Measurements from ENCODE around the gene TCIRG1. TPM values are rescaled to one million over a fixed set of nuclear protein-coding genes. Genes with fewer than 3 reads are reported as not detected.
"Not testable (repeated sequence)": the region's sequence is repeated elsewhere in the genome, so short reads cannot be mapped to it uniquely, and the experiment has no call there.

TCIRG1 gene, protein sequence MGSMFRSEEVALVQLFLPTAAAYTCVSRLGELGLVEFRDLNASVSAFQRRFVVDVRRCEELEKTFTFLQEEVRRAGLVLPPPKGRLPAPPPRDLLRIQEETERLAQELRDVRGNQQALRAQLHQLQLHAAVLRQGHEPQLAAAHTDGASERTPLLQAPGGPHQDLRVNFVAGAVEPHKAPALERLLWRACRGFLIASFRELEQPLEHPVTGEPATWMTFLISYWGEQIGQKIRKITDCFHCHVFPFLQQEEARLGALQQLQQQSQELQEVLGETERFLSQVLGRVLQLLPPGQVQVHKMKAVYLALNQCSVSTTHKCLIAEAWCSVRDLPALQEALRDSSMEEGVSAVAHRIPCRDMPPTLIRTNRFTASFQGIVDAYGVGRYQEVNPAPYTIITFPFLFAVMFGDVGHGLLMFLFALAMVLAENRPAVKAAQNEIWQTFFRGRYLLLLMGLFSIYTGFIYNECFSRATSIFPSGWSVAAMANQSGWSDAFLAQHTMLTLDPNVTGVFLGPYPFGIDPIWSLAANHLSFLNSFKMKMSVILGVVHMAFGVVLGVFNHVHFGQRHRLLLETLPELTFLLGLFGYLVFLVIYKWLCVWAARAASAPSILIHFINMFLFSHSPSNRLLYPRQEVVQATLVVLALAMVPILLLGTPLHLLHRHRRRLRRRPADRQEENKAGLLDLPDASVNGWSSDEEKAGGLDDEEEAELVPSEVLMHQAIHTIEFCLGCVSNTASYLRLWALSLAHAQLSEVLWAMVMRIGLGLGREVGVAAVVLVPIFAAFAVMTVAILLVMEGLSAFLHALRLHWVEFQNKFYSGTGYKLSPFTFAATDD
- 230 and 235 TPM in 2 replicates for total RNA-seq

DNA sequence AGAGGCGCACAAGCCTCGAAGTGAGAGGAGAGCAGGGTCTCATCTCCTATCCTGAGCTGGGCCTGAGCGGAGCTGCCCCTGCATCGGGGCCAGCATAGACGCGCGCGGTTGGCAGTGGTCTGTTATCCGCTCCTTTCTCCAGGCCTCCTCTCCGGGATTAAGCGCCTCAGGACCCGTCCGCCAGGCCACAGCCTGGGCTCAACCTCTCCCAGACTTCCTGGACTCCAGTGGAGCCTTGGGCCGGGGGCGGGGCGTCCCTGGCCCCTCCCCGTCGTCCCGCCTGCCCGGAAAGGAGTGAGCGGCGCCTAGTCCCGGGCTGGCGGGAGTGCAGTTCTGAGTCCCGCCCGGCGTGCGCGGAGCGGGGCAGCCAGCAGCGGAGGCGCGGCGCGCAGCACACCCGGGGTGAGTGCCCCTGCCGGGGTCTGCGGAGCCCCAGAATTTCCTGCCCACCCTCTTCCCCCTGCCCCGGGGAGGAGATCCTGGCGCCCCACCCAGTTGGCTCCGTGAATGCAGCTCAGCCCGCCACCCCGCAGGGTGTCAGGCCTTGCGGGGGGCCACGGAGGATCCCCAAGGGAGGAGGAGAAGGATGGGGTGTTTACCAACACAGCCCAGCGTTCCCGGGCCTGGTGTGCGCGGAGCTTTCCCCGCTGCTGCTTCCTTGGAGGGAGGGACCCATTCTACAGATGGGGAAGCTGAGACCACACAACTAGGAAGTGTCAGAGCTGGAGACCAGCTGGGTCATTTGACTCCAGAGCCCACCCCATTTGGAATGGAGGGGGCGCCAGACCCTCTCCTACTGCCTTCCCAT lies at the start of gene TCIRG1:
TSS of gene TCIRG1 (plus strand) at position 308 of the 808 bp plus-strand sequence. CDS start 2,247 bp downstream, outside the sequence.
- intact Hi-C loops (cut with micrococcal nuclease), result loop anchor here (10.0 kb wide), 1 partner anchor 176 kb away; the partner anchor contains the start of gene KMT5B

DNA sequence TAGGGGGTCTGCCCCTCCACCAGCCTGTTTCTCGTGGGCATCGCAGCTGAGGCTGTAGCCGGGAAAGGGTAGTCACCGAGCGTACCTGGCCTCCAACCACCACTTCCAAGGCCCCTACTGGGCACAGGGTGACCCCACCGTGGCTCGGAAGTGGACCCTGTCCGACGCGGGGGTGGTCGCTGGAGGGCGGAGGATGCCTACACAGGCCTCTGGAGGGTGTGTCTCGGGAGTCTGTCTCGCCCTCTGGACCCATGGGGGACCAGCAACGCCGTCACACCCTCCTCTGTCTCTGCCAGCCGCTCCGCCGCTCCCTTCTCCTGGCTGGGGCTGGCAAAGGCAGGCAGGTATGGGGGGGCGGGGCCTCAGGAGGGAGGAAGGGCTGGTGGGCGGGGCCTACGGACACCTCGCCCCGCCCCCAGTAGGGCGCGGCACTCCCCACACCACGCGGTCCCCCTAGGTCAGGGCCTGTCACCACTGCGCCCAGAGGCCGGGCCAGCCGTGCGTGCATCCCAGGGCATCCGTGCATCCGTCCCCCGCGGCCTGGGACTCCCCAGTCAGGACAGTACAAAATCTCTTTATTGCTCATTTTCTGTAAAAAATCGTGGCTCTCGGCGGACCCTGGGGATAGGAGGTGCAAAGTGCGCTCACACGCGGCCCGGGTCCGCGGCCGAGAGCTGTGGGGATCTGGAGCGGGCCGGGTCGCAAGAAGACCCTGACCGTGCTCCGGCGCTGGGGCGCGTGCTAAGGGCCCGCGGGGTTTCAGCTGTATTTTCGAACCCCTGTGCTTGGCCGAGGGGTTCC lies 48.1 kb upstream of the TCIRG1 start:
- intact Hi-C loops (cut with micrococcal nuclease), result not testable (repeated sequence)

DNA sequence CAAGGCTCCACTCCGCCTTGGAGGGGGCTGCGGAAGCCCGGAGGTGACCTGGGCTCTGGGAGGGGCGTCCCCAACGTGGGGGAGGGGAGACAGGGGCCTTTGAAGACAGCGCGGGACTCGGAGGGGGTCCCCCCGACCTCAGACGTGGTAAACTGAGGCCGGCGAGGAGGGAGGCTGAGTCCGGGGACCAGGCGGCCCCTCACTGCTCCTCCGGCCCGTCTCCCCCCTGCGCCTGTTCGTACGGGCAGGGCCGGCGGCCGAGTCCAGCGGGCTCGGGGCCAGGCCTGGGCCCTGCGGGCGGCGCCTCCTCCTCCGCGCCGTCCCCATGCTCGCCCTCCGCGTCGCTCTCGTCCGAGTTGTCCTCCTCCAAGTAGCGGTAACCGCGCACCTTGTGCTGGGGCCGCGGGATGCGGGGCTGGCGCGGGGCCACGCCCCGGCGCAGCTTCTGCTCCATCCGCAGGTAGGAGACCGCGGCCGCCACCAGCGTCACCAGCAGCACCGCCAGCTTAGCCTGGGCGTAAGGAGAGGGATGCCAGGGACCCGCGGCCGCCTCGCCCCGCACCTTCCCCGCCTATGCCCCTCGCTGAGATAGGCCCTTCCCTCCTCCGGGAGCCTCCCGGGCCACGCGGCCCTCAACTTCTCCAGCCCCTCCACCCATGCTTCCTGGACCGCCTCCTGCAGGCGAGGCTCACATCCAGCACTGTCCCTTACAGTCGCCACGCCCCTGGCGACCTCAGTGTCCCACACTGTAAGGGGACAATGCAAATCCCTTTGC lies 47.3 kb upstream of the TCIRG1 start:
- intact Hi-C loops (cut with micrococcal nuclease), result not testable (repeated sequence)

DNA sequence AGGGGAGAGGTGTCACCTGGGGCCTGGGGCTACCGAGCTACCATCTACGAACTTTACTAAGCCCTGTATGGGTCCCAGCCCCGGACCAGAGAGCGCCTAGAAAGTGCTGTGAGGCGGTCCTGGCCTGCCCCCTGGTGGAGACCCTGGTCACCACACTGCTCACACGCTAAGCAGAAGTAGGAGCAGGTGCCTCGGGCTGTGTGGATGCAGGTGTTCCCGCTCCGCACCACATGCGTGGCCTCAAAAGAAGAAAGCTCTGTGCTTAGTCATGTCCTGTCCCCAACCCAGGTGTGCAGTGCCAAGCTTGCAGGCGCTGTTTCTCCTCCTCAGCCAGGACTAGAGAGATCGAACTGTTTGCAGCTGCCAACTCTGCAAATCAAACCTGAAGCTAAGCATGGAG lies 45.0 kb upstream of the TCIRG1 start:
- intact Hi-C loops (cut with micrococcal nuclease), result not testable (repeated sequence)

DNA sequence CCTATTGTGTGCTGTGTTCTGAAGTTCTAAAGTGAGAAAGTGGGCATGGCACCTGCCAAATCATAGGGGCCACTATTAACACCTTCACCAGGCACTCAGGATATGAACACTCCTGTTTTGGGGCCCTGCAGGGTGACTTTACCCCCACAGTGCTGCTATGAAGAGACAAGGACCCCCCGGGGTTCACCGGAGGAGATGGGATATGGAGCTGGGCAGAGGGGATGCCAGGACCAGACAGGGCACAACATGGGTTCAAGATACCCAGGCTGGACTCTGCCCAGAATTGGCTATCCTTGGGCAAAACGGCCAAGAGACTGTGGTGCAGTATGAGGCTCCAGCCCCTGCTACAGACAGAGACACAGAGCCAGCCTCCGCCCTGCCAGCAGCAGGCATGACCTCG lies 44.4 kb upstream of the TCIRG1 start:
- intact Hi-C loops (cut with micrococcal nuclease), result not testable (repeated sequence)

DNA sequence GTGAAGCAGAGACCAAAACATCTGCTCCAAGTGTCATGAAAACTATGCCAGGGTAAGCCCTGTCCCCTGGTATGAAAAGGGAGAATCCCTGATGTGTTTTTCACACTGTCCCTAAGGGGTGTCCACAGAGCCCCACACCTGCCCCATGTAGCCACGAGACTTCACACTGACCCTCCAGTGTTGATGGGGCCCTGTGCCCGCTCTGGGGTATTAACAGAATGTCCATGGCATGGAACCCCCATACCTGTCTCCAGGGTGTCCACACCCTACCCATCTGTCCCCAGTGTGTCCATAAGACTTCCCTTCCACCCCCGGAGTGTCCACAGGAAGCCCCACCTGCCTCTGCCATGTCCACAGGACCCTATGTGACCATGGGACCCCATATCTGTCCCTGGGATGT lies 43.7 kb upstream of the TCIRG1 start:
- intact Hi-C loops (cut with micrococcal nuclease), result not testable (repeated sequence)

DNA sequence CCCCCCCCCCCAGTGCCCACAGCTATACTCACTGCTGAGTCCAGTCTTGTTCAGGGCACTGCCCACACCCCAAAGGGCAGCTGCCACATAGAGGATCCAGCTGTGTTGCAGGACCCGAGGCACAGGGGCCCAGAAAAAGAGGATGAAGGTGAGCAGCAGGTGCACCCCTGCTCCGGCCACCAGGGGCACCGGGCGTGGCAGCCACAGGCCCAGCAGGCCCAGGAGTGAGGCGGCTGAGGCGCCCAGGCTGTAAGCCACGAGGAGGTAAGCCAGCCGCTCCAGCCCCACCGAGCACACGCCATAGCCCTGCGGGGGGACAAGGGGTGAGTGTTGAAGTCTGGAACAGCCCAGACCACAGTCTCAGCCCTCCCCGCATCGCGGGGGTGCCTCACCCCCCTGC lies 43.2 kb upstream of the TCIRG1 start:
- intact Hi-C loops (cut with micrococcal nuclease), result not testable (repeated sequence)

DNA sequence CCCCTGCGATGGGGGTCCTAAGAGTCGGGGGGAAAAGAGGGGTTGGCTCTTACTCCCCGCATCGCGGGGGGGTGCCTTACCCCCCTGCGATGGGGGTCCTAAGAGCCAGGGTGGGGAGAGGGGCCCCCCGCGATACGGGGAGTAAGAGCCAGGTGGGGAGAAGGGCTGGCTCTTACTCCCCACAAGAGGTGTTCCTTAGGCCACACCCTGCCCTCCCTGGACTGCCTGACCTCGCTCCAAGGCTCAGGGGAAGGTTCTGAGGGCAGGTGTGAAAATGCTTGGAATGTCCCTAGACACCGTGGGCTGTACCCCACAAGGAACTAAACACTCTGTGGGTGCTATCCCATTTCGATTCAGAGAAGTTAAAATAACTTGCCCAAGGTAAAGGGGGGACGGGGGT lies 42.8 kb upstream of the TCIRG1 start:
- intact Hi-C loops (cut with micrococcal nuclease), result no loop called here

DNA sequence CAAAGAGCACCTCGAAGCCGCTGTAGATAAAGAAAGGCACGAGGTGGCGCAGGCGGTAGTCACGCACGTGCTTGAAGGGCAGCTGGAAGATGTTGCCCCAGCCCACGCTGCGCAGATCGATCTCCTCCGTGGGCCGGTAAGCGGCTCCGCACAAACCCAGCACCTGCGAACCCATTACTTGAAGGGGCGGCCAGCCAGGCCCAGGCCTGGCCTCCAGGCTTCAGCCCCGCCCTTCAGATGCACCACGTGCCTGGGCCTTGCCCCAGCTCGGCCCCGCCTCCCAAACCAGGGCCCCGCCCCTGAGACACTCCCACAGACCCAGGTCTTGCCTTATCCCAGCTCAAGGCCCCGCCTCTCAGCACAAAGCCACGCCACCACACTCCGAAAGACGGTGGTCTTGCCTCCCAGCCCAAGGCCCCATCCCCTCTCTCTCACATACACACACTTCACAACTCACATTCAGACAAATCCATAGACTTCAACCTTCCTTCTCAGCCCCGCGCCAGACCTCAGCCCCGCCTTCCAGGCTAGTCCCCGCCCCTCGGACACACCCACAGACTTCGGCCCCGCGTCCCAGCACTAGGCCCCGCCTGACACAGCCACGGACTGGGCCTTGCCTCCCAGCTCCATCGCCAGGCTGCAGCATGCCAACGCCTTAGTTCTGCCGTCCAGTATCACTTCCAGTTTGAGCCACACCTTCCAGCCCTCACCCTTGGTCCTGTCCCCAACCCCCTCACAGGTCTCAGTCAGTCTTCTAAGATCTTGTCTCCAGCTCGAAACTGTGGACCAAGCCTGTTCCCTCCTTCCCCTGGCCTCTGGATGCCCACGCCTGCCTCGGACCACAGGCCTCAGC lies 42.0 kb upstream of the TCIRG1 start:
- intact Hi-C loops (cut with micrococcal nuclease), result no loop called here

DNA sequence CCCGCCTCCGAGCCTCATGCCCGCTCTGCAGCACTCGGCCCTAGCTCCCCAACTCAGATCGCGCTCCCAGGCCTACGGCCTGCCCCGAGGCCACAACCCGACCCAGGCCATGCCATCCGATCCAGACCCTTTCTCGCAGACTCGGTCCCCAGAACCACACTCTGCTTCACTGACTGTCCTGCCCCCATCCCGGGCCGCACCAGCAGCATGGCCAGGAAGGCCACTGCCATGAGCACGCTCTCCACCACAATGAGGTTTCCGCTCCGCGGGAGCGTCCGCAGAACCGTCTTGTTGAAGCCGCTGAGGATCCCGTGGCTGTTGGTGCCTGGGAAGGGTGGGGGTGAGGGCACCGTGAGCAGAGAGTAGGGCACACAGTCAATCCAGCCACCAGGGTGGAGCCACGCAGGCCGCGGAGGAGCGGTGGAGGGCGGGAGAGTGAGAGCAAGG lies 41.3 kb upstream of the TCIRG1 start:
- intact Hi-C loops (cut with micrococcal nuclease), result no loop called here

DNA sequence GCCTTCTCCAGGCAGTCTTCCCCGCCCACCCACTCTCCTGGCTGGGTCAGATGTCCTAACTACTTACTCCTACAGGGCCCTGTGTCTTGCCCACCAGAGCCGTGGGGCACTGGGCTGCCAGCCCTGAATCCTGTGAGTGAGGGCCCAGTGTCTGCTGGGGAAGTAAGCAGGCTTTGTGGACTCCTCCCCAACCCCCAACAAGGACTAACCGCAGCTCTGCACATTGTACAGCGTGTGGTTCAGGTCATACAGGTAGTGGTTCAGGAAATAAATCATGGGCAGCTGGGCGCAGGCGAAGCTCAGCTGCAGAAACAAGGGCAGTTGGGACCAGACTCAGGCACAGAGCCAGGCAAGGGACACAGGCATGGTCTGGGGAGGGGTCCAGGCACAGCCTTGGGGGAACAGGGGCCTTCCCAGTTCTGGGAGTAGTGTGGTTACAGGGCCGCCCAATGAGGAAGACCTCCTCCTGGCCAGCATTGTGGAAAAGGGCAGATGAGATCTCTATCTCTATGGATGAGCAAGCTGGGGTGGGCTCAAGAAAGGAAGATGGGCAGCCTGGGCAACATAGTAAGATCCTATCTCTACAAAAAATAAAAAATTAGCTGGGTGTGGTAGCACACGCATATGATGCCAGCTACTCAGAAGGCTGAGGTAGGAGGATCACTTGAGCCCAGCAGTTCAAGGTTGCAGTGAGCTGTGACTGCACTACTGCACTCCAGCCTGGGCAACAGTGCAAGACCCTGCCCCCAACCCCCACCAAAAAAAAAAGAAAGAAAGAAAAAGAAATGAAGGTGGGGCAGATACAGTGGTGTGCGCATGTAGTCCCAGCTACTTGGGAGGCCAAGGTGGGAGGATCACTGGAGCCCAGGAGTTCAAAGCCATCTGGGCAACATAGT lies 40.4 kb upstream of the TCIRG1 start:
- intact Hi-C loops (cut with micrococcal nuclease), result no loop called here

DNA sequence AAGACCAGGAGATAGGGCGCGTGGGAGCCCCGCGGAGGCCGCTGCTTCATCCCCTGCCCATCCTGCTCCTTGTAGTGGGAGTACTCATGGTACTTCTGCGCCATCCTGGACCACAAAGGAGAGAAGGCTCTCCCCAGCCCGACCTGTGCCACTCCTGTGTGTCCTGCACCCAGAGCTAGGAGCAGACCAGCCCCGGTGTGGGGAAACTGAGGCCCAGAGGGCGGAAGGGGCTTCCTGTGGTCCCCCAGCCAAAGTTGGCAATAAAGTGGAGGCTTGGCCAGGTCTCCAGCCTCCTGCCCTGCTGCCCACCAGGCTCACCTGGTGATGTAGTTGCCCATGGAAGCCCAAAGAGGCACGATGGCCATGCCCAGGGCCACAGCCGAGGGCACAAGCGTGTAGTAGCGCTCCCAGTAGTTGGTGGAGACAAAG lies 39.6 kb upstream of the TCIRG1 start:
- intact Hi-C loops (cut with micrococcal nuclease), result no loop called here

DNA sequence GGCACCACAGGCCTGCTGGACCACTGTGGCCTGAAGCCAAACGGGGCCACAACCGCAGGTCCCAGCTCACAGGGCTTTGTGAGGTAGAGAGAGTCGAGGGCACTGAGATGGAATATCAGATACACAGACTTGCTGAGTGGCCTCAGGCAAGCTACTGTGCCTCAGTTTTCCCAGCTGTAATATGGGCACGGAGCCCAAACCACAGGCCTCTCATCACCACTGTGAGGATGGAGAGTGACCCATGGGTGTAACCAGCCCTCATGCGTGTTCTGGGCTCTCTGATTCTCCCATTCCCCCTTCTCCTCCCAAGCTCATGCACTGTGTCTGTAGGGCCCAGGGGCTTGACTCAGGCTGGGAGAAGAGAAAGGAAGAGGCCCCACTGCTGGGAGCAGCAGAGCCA lies 39.1 kb upstream of the TCIRG1 start:
- intact Hi-C loops (cut with micrococcal nuclease), result loop anchor here (10.0 kb wide), 2 partner anchors 125 to 205 kb away; partner anchors contain the start of gene CHKA

DNA sequence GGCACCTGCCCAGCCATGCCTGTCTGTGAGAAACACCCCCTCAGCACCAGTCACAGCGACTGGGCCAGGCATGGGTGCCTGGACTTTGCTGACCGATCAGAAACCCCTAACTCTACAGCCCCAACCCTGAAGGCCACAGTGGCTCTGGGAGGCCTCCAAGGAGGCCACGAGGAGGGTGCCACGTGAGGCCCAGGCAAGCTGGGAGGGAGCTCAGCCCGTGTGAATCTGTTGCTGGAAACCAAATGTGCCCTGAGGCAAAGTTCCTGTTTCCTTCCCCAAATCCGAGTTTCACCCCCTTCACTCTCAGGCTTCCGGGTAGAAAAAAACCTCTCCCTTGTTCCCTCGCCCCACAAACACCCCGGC lies 36.3 kb upstream of the TCIRG1 start:
- intact Hi-C loops (cut with micrococcal nuclease), result loop anchor here (10.0 kb wide), 2 partner anchors 122 to 202 kb away; partner anchors contain the start of gene CHKA

DNA sequence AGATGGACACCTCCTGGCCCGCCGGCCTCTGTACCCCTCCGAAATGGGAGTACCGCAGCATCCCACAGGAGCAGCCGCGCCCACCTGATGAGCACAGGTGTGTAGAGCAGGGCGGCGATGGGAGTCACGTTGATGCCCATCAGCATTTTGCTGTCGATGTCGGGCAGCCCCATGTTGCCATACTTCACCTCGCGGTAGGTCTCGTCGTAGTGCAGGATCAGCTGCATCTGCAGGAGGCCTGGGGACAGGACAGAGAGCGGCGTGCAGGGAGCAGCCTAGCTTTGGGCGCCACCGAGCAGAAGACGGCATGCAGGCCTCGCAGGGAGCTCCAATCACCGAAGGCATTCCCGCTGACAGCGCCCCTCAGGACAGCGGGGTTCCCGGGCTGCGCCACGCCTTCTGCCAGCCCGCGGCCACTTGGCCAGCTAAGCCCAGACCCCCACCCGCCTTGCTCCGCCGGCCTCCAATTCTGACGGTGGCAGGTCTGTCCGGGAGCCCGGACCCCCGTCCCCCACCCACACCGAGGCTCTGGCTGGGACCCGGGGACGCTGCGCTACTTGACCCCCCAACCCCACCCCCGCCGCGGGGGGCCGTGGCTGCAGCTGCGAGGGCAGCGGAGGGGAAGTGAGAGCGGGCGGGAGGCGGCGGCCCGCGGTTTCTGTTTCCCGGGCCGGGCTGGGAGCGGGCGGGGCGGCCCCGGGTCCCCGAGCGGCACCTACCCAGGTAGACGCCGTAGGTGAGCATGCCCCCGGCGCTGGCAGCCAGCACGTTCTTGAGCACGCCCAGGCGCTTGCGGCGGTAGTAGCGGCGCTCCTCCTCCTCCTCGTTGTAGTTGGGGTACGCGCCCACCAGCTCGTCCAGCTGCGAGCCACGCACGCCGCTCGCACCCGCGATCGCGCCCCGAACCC lies 35.6 kb upstream of the TCIRG1 start:
- intact Hi-C loops (cut with micrococcal nuclease), result loop anchor here (10.0 kb wide), 2 partner anchors 122 to 202 kb away; partner anchors contain the start of gene CHKA

DNA sequence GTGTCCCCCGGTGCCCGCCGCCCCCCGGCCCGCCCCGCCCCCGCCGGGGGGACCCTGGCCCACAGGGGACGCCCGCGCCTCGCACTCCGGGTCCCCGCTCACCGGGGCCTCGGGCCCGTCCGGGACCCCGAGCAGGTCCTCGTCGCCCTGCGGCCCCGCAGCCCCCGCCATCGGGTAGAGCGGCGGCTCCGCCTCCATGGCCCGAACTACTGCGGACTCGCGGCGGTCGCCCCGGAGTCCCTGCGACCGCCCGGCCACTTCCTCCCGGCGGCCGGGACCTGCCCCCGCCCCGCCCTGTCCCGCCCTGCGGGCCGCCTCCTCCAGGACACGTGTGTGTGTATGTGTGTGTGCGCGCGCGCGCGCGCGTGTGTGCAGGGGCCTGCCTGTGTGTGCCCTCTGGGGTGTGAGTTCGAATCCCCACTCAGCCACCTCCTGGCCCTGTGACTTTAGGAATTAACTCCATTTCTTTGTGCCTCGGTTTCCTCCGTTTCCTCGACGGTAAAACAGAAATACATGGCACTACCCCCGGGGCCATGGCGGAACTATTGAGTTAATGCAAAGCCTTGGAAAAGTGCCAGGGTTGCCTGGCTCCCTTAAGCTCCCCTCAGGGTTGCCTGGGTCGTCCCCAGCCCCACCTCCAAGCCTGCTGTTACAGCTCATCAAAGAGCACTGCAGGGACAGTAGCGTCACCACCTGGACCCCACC lies 34.8 kb upstream of the TCIRG1 start, which contains the start of gene UNC93B1:
TSS of gene UNC93B1 (minus strand) at position 252 of the 705 bp plus-strand sequence. CDS start at position 198, 54 bp downstream.
- intact Hi-C loops (cut with micrococcal nuclease), result loop anchor here (10.0 kb wide), 2 partner anchors 121 to 201 kb away; partner anchors contain the start of gene CHKA
